Calu3 (cell line): ENCODE data around the gene ADGRG7. TPM values are rescaled to one million over a fixed set of nuclear protein-coding genes. Genes with fewer than 3 reads are reported as not detected.

Source experiments
- BruUV-seq: library from RNA; stranded (reverse); fragments of 400-500 nt; replicated peaks from 2 replicates; lab custom pipeline; 2021; lab: Mats Ljungman, UMichigan
- CTCF ChIA-PET: fragments of 300-600 bp; sonication (Branson Sonifier 250); formaldehyde crosslinking; loops from one replicate; lab custom pipeline; 2022; ENCODE audit warnings: antibody characterized with exemption; lab: Charles Lee
- DNase-seq: peaks from one replicate; pipeline ENCODE4 v3.0.0; 2022
- H3K27ac Mint-ChIP-seq: one replicate; pipeline ENCODE4 v1.8.0; 2022; ENCODE audit warnings: mixed read lengths; ENCODE audit not compliant: unreplicated experiment
- H3K27me3 Mint-ChIP-seq: one replicate; pipeline ENCODE4 v1.8.0; 2022; ENCODE audit warnings: mixed read lengths; ENCODE audit not compliant: unreplicated experiment
- H3K36me3 Mint-ChIP-seq: one replicate; pipeline ENCODE4 v1.8.0; 2022; ENCODE audit warnings: mild to moderate bottlenecking, moderate library complexity, mixed read lengths; ENCODE audit not compliant: insufficient read depth, unreplicated experiment
- H3K4me1 Mint-ChIP-seq: one replicate; pipeline ENCODE4 v1.8.0; 2022; ENCODE audit warnings: mild to moderate bottlenecking, low read depth, mixed read lengths; ENCODE audit not compliant: unreplicated experiment
- H3K4me3 Mint-ChIP-seq: one replicate; pipeline ENCODE4 v1.8.0; 2022; ENCODE audit warnings: mild to moderate bottlenecking, low read depth, moderate library complexity, mixed read lengths; ENCODE audit not compliant: unreplicated experiment
- H3K9me3 Mint-ChIP-seq: one replicate; pipeline ENCODE4 v1.8.0; 2022; ENCODE audit warnings: low read depth, mixed read lengths; ENCODE audit not compliant: unreplicated experiment
- CTCF ChIP-seq: fragments of 200-600 bp; IDR thresholded peaks from one replicate; pipeline ENCODE4 v1.8.0; 2022; ENCODE audit warnings: antibody characterized with exemption; ENCODE audit not compliant: unreplicated experiment
- intact Hi-C: fragments of 100-400 bp; cut with micrococcal nuclease; formaldehyde crosslinking; loops from one replicate; pipeline ENCODE4 v1.10.0; 2022; ENCODE audit not compliant: unreplicated experiment
- total RNA-seq: library from RNA; stranded (reverse); gene quantifications from 2 replicates; pipeline ENCODE4 v1.2.3, GENCODE V29; 2022

Gene ADGRG7
- total RNA-seq, 1 experiment from 2014 or later: 1.2 TPM

GRCh38 chr3:100574536-100574935, 34.9 kb upstream of the ADGRG7 start:
- no peak for TF ChIP-seq CTCF
- Mint-ChIP-seq H3K27ac (no peak overlapping the region), H3K27me3 (no peaks in the 10 kb centered on the region), H3K4me3 (no peak overlapping the region), H3K4me1 (peaks cover 8% of the 10 kb centered on the region), H3K9me3 (no peaks in the 10 kb centered on the region), H3K36me3 (no peaks in the 10 kb centered on the region)
- CTCF ChIA-PET: no interaction called here
- intact Hi-C loops: no loop called here
- BruUV-seq: no TSS peak
- no peak for DNase-seq

- CTCF ChIA-PET: interaction anchor here (0.6 to 1.8 kb wide), 3 partner anchors 14 to 150 kb away, joined by 3 to 6 read pairs (median 3); no protein-coding TSS in a partner anchor
- Mint-ChIP-seq H3K9me3 (no peaks in the 10 kb centered on the region), H3K27me3 (no peaks in the 10 kb centered on the region), H3K4me1 (peaks cover 8% of the 10 kb centered on the region), H3K27ac (no peak overlapping the region), H3K4me3 (no peak overlapping the region), H3K36me3 (no peaks in the 10 kb centered on the region)
- DNase-seq: no peak
- no TSS peak for BruUV-seq
- intact Hi-C loops: no loop called here
- no peak for TF ChIP-seq CTCF
Observed at GRCh38 chr3:100575704-100576103, 33.7 kb upstream of the ADGRG7 start.

- CTCF ChIA-PET: interaction anchor here (0.9 to 1.6 kb wide), 2 partner anchors 12 to 115 kb away, joined by 3 read pairs; no protein-coding TSS in a partner anchor
- no peaks in the 10 kb centered on the region for H3K9me3 Mint-ChIP-seq
- DNase-seq: no peak
- no peaks in the 10 kb centered on the region for H3K36me3 Mint-ChIP-seq
- H3K27me3 Mint-ChIP-seq: no peaks in the 10 kb centered on the region
- H3K4me3 Mint-ChIP-seq: no peak overlapping the region
- BruUV-seq: no TSS peak
- intact Hi-C loops: no loop called here
- H3K4me1 Mint-ChIP-seq: peaks cover 16% of the 10 kb centered on the region
- no peak for TF ChIP-seq CTCF
- H3K27ac Mint-ChIP-seq: no peak overlapping the region
Observed at GRCh38 chr3:100577382-100578008, 31.9 kb upstream of the ADGRG7 start.

- intact Hi-C loops: no loop called here
- CTCF ChIA-PET: no interaction called here
- H3K4me3 Mint-ChIP-seq: no peak overlapping the region
- no TSS peak for BruUV-seq
- no peak overlapping the region for H3K27ac Mint-ChIP-seq
- no peaks in the 10 kb centered on the region for H3K9me3 Mint-ChIP-seq
- peaks cover 16% of the 10 kb centered on the region for H3K4me1 Mint-ChIP-seq
- H3K27me3 Mint-ChIP-seq: no peaks in the 10 kb centered on the region
- no peak for DNase-seq
- no peak for TF ChIP-seq CTCF
- no peaks in the 10 kb centered on the region for H3K36me3 Mint-ChIP-seq
Observed at GRCh38 chr3:100578646-100579045, 30.8 kb upstream of the ADGRG7 start.
